Measurements from ENCODE around the gene GRID2IP.

Gene GRID2IP

GRCh38 chr7:6516387-6516983, 34.8 kb downstream of the GRID2IP start:
- DNase-seq = peak; percentile 79 to 89

GRCh38 chr7:6513541-6513940, 37.7 kb downstream of the GRID2IP start:
- DNase-seq = no peak

GRCh38 chr7:6512892-6513291, 38.4 kb downstream of the GRID2IP start:
- no peak for DNase-seq

- no peak for DNase-seq
Observed at GRCh38 chr7:6510476-6511133, 40.7 kb downstream of the GRID2IP start.

- no peak for DNase-seq
Observed at GRCh38 chr7:6508950-6509349, 42.3 kb downstream of the GRID2IP start.

GRCh38 chr7:6508539-6508938, 42.7 kb downstream of the GRID2IP start:
- no peak for DNase-seq

- no peak for DNase-seq
Observed at GRCh38 chr7:6507906-6508305, 43.4 kb downstream of the GRID2IP start.

GRCh38 chr7:6505685-6506559, 45.3 kb downstream of the GRID2IP start:
- DNase-seq = no peak

- no peak for DNase-seq
Observed at GRCh38 chr7:6504996-6505395, 46.3 kb downstream of the GRID2IP start.

GRCh38 chr7:6502886-6503285, 48.4 kb downstream of the GRID2IP start:
- DNase-seq = no peak

- DNase-seq = no peak
Observed at GRCh38 chr7:6501586-6502564, 49.4 kb downstream of the GRID2IP start.

- no peak for DNase-seq
Observed at GRCh38 chr7:6500691-6501090, 50.6 kb downstream of the GRID2IP start.

GRCh38 chr7:6497994-6498393, 53.3 kb downstream of the GRID2IP start:
- DNase-seq = no peak

GRCh38 chr7:6497637-6497905, 53.7 kb downstream of the GRID2IP start:
- DNase-seq = no peak

GRCh38 chr7:6496842-6497636, 54.2 kb downstream of the GRID2IP start:
- DNase-seq = no peak

- DNase-seq = no peak
Observed at GRCh38 chr7:6495597-6496262, 55.5 kb downstream of the GRID2IP start.

- DNase-seq = no peak
Observed at GRCh38 chr7:6494365-6494764, 56.9 kb downstream of the GRID2IP start.

GRCh38 chr7:6491194-6491593, 60.1 kb downstream of the GRID2IP start:
- DNase-seq = no peak

GRCh38 chr7:6489612-6490011, 61.6 kb downstream of the GRID2IP start:
- DNase-seq = no peak

GRCh38 chr7:6487184-6487545, 64.1 kb downstream of the GRID2IP start:
- DNase-seq = no peak

- DNase-seq = no peak
Observed at GRCh38 chr7:6486438-6487183, 64.7 kb downstream of the GRID2IP start.
